HT1080 (cell line): ENCODE results near the gene NCOA4. TPM values are rescaled to one million over a fixed set of nuclear protein-coding genes. Genes with fewer than 3 reads are reported as not detected.
"Not testable (repeated sequence)": the region's sequence is repeated elsewhere in the genome, so short reads cannot be mapped to it uniquely, and the experiment has no call there.

Experiments used
- DNase-seq: peaks from one replicate; pipeline ENCODE4 v3.0.0-alpha.2; 2015; ENCODE audit warnings: low read depth
- polyA plus RNA-seq, 2 experiments: library from polyadenylated mRNA; depleted of rRNA; stranded (reverse); fragments of >200 nt; gene quantifications; 2 replicates each; pipeline ENCODE4 v1.2.3, GENCODE V29; 2015
- total RNA-seq: library from RNA; depleted of rRNA; stranded (reverse); fragments of >200 nt; shearing (Covaris generic); gene quantifications from 2 replicates; pipeline ENCODE4 v1.2.3, GENCODE V29; 2014; rRNA removed

Gene NCOA4
- total RNA-seq: 161 and 176 TPM in 2 replicates
- polyA plus RNA-seq (2015; cell fraction: cytosol; rRNA removed): 91.5 and 122 TPM in 2 replicates
- 143 and 160 TPM in 2 replicates for polyA plus RNA-seq (2015; cell fraction: nucleus; rRNA removed)

- peak; percentile 94 for DNase-seq
Observed at GRCh38 chr10:46030091-46030937, at the start of gene NCOA4. NCOA4 (minus strand) TSS chr10:46030623; CDS start chr10:46016680, 13,943 bp downstream.

DNA sequence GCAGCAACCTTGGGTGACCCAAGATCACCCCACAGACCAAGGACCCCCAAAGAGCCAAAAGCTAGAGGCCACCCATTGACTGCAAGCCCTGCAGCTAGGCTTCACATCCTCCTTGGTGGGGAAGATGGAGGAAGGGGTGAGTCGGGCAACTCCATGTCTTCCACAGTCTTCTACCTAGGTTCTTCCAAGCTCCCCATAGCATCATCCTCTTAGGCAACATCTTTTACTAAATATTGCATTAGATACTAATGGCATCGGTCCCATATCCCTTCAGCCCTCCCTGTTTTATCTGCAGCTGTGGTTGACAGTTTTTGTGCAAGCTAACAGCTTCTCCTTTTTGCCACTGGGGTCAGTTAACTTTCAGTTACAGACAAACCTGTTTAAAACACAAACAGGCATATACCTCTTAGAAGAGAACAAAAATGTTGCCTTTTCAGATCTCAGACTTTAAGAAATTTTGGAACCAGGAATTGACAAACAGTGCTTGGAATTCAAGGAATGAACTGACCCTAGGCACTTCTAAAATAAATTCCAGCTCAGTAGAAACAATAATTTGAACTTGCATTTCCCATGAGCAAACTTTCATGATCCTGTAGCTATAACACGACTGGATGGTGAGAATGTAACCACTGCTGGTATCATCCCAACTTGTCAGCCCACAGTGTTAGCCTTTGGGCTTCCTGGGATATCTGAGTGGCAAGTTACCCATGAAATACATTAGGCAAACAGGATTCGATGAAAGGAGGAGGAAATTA is 49.6 kb upstream of the NCOA4 start:
- no peak for DNase-seq

DNA sequence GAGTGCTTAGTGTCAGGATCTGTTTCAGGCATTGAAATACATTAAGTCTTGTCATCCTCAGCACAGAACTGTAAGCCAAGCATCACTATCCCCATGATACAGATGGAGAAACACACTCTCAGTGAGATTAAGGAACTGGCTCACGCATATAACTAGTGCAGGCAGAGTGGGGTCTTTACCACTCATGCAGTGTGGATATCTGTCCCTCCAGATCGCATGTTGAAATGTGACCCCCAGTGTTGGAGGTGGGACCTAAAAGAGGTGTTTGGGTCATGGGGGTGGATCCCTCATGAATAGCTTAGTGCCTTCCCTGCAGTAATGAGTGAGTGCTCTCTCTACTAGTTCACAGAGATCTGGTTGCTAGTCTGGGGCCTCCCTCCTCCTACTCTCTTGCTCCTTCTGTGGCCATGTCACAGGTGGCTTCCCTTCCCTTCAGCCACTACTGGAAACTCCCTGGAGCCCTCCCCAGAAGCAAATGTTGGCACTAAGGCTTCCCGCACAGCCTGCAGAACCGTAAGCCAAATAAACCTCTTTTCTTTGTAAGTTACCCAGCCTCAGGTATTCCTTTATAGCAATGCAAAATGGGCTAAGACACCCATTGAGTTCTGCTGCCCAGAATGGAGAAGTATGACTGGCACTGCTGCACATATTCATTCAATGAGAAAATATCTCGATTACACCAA is 47.4 kb upstream of the NCOA4 start:
- no peak for DNase-seq

GRCh38 chr10:46077141-46077554 is 46.7 kb upstream of the NCOA4 start:
- no peak for DNase-seq

- no peak for DNase-seq
Observed at GRCh38 chr10:46075869-46076268, 45.4 kb upstream of the NCOA4 start.

DNA sequence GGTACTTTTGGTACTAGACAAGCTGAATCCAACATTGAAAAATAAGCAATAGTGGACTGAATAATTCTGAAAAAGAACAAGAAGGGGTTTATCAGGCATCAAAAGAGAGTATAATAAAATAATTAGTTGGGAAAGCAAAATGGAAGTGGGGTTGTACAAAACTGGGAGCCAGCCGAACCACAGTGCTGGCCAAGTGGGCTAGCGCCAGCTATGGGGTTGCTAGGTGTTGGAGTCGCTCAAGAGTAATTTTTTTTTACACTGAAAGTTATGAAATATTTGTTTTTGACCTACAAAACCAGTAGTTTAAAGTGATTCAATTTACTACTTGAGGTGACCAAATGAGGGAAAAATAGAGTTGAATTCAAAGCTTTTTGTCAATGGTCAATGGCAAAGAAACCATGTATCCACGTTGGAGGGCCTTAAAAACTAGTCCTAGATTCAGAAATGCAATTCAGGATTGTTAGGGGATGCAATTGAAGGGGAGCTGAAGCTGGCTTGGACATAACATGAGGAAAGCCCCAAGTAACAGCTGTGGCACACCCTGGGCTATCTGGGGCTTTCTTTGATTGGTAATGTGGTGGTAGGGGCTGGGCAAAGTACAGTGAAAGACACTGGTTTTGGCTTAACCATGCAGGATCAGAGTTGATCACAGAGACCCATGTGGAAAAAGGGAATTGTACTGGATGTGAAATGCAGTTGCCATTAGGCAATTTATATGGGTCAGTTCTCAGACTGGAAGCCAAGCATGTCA is 43.9 kb upstream of the NCOA4 start:
- no peak for DNase-seq

DNA sequence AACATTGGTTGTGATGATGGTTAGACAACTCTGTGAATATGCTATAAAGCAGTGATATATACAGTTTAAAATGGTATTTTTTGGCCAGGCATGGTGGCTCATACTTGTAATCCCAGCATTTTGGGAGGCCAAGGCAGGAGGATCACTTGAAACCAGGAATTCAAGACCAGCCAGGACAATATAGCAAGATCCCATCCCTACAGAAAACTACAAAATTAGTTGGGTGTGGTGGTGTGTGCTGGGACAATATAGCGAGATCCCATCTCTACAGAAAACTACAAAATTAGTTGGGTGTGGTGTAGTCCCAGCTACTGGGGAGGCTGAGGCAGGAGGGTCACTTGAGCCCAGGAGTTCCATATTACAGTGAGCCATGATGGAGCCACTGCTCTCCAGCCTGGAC is 43.1 kb upstream of the NCOA4 start:
- no peak for DNase-seq

DNA sequence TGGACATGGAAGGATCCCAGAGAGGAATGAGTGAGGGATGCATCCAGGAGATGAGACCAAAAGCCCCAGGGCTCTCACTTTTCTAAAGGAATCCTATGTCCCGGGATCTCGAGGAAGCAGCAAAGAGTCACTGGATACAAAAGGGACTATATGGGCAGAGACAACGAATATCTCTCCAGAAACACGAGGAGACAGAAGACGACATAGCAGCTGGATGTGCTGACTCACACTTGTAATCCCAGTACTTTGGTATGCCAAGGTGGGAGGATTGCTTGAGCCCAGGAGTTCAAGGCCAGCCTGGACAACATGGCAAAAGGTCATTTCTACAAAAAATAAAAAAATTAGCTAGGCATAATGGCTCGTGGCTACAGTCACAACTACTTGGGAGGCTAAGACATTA is 40.3 kb upstream of the NCOA4 start:
- DNase-seq: no peak

DNA sequence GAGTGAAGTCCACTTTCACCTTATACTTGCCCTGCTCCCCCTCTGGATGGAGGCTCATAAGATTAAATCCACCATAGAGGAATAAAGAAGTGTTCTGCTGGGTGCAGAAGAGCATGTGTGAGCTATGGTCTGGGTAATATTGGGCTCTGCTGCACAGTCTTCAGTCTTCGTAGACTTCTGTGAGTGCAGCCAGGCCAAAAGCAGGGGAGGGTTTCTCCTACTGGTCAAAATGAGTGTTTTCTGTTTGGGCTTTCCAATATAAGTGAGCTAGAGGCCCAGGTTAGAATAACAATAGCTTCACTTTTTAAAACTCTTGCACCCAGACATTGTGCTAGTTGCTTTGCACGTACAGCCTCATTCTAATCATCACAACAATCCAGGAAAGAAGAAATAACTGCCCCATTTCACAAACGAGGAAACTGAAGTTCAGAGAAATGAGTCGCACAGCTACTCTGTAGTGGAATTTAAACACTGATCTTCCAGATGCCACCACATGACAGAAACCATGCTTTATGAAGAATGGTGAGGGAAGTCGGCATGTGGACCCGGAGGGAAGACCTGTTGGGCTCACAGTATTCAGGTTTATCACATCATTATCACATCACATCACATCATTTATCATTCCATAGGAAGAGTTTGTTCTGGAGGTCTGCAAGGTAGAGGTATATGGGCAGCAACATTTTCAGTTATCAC is 39.5 kb upstream of the NCOA4 start:
- no peak for DNase-seq

- no peak for DNase-seq
Observed at GRCh38 chr10:46068905-46069304, 38.5 kb upstream of the NCOA4 start.

DNA sequence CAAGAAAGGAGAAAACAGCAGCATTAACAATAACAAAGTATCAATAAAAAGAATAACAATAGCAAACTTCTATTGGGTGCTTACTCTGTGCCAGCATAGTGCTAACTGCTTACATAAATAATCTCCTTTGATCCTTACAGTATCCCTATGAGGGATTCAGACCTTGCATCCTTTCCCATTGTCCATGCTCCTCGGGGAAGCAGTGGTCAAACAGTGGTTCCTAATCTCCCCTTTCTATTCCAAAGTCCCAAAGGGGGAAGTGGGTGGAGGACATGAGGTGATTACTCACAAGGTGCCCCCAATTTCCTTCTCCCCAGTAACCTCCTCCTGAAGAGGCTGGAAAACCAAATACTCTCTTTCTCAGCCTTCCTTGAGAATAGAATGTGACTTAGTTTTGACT is 37.7 kb upstream of the NCOA4 start:
- DNase-seq: no peak

DNA sequence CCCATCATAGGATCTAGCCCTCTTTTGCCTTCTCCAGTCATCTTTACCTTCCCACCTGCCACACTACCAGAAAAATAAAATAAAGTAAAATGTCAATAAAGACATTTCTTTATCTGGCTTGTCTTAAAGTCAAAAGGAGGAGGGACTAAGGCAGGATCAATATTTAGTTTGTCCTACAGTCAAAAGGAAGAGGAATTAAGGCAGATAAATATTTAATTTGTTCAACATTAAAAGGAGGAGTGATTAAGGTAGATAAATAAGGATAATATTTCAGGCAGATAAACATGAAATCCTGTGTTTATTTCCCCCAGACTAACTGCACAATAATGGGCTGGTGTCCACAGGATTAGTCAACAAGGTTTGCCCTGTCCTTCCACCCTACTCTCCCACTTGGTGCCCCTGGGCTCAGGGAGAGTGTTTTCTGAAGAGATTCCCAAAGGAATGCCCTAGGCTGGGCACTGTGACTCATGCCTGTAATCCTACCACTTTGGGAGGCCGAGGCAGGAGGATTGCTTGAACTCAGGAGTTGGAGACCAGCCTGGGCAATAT is 33.9 kb upstream of the NCOA4 start:
- no peak for DNase-seq

GRCh38 chr10:46062723-46063428 is 32.5 kb upstream of the NCOA4 start:
- no peak for DNase-seq

- DNase-seq: no peak
Observed at GRCh38 chr10:46060706-46061105, 30.3 kb upstream of the NCOA4 start.

DNA sequence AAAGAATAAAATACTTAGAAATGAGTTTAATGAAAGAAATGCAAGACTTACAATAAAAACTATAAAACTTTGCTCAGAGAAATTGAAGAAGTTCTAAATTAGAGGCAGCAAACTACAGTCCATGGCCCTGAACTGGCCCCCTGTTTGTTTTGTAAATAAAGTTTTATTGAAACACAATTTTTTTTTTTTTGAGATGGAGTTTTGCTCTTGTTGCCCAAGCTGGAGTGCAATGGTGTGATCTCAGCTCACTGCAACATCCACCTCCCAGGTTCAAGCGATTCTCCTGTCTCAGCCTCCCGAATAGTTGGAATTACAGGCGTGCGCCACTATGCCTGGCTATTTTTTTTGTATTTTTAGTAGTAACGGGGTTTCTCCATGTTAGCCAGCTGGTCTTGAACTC is 27.5 kb upstream of the NCOA4 start:
- not testable (repeated sequence) for DNase-seq

DNA sequence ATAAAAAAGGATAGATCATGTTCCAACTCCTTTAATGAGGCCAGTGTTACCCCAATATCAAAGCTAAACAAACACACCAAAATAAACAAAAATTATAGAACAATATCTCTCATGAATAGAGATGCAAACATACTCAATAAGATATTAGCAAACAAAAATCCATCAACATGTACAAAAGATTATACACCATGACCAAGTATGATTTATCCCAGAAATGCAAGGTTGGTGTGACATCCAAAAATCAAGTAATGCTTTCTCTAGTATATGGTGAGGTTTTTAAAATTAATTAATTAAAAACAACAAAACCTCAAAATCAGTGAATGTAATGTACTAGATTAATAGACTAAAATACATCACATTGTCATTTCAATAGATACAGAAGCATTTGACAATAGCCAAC is 26.6 kb upstream of the NCOA4 start:
- DNase-seq: no peak

GRCh38 chr10:46055771-46056170 is 25.3 kb upstream of the NCOA4 start:
- DNase-seq: no peak

DNA sequence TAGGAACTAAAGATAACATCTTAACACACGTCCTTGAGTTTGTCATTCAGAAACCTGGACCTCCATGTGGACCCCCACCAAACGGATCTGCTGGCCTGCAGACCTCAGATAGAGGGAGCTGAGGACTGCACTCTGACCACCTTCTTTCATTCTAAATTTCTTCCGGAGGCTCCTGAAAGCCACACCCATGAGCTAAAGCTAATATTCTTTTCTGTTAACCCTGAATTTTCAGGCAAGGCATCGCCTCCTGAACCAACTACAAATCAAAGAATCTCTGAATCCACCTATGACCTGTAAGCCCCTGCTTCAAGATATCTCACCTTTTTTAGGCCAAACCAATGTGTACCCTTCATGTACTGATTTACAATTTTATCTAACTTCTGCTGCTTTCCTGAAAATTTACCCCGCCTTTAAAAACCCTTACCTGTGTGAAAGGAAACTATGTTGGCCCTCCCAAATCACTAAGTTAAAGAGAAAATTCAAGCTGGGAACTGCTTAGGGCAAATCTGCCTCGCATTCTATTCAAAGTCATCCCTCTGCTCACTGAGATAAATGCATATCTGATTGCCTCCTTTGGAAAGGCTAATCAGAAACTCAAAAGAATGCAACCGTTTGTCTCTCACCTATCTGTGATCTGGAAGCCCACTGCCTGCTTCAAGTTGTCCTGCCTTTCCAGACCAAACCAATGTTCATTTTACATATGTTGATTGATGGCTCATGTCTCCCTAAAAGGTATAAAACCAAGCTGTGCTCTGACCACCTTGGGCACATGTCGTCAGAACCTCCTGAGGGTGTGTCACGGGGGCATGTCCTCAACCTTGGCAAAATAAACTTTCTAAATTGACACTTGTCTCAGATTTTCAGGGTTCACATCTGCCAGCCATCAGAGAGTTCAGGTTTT is 23.4 kb upstream of the NCOA4 start:
- no peak for DNase-seq
